OCI-LY7 (cell line): Measurements from ENCODE around the gene CBFA2T3. TPM values are rescaled to one million over a fixed set of nuclear protein-coding genes. Genes with fewer than 3 reads are reported as not detected.

Experiments used
- BruUV-seq: library from RNA; stranded (reverse); fragments of 400-500 nt; replicated peaks from 2 replicates; lab custom pipeline; 2021; lab: Mats Ljungman, UMichigan
- CTCF ChIA-PET: fragments of 300-600 bp; sonication (Branson Sonifier 250); formaldehyde crosslinking; loops from one replicate; lab custom pipeline; 2022; ENCODE audit warnings: antibody characterized with exemption; ENCODE audit not compliant: unreplicated experiment; lab: Charles Lee
- POLR2A ChIA-PET: fragments of 300-600 bp; sonication (Branson Sonifier 250); formaldehyde crosslinking; loops from one replicate; lab custom pipeline; 2022; ENCODE audit warnings: antibody characterized with exemption; lab: Charles Lee
- DNase-seq: peaks from one replicate; pipeline ENCODE4 v3.0.0-alpha.2; 2015; ENCODE audit warnings: low spot score
- H2AFZ ChIP-seq: fragments of 200-600 bp; sonication (generic), shearing (Covaris generic); 2 replicates; pipeline ENCODE4 v1.6.1; 2014; ENCODE audit warnings: mild to moderate bottlenecking, antibody characterized with exemption, low read length, moderate library complexity
- H3K27ac ChIP-seq: fragments of 200-600 bp; sonication (generic); 2 replicates; pipeline ENCODE4 v1.5.1; 2014; ENCODE audit warnings: mixed run types, low read depth, mild to moderate bottlenecking, moderate library complexity, low read length, inconsistent platforms; ENCODE audit not compliant: poor library complexity, severe bottlenecking
- H3K36me3 ChIP-seq: fragments of 200-600 bp; sonication (generic); 2 replicates; pipeline ENCODE4 v1.6.1; 2014; ENCODE audit warnings: mild to moderate bottlenecking, antibody characterized with exemption, low read length, moderate library complexity, mixed read lengths; ENCODE audit not compliant: insufficient read depth
- H3K4me1 ChIP-seq: fragments of 200-600 bp; sonication (generic); 2 replicates; pipeline ENCODE4 v1.5.1; 2014; ENCODE audit warnings: mild to moderate bottlenecking, low read length; ENCODE audit not compliant: insufficient read depth, poor library complexity, severe bottlenecking
- H3K4me2 ChIP-seq: fragments of 200-600 bp; sonication (generic); 2 replicates; pipeline ENCODE4 v1.6.1; 2014; ENCODE audit warnings: mild to moderate bottlenecking, low read length
- H3K4me3 ChIP-seq: fragments of 200-600 bp; sonication (generic); 2 replicates; pipeline ENCODE4 v1.5.1; 2014; ENCODE audit warnings: mild to moderate bottlenecking, low read depth, low read length; ENCODE audit not compliant: poor library complexity, severe bottlenecking
- H3K79me2 ChIP-seq: fragments of 200-600 bp; sonication (generic); 2 replicates; pipeline ENCODE4 v1.6.1; 2016; ENCODE audit warnings: low read depth, mild to moderate bottlenecking, low read length, moderate library complexity, mixed read lengths; ENCODE audit not compliant: insufficient read depth
- H3K9me2 ChIP-seq: fragments of 200-600 bp; sonication (generic); 2 replicates; pipeline ENCODE4 v1.6.1; 2016; ENCODE audit warnings: mild to moderate bottlenecking, low read length, mixed read lengths; ENCODE audit not compliant: insufficient read depth
- H3K9me3 ChIP-seq: fragments of 200-600 bp; sonication (generic); 2 replicates; pipeline ENCODE4 v1.6.1; 2014; ENCODE audit warnings: mild to moderate bottlenecking, mixed run types, low read length, mixed read lengths
- H4K20me1 ChIP-seq: fragments of 200-600 bp; sonication (generic); 2 replicates; pipeline ENCODE4 v1.6.1; 2014; ENCODE audit warnings: mild to moderate bottlenecking, antibody characterized with exemption, low read length, moderate library complexity, mixed read lengths; ENCODE audit not compliant: insufficient read depth
- EZH2phosphoT487 ChIP-seq: fragments of 200-600 bp; sonication (generic); IDR thresholded peaks from 2 replicates; pipeline ENCODE4 v1.6.1; 2018; ENCODE audit warnings: low read depth, borderline replicate concordance, mild to moderate bottlenecking, mixed run types, antibody characterized with exemption, low read length, moderate library complexity, mixed read lengths
- intact Hi-C: fragments of 100-400 bp; cut with micrococcal nuclease; formaldehyde crosslinking; loops from one replicate; pipeline ENCODE4 v1.10.0; 2022; ENCODE audit not compliant: unreplicated experiment
- total RNA-seq, 2 experiments: library from RNA; depleted of rRNA in 1 of 2; stranded (reverse); fragments of >200 nt in 1 of 2; shearing (Covaris generic) in 1 of 2; gene quantifications; 2 replicates each; pipeline ENCODE4 v1.2.3, GENCODE V29; 2014 to 2022
- TF ChIP-seq, protein P1 (sequence below): fragments of 200-600 bp; sonication (generic); conservative IDR thresholded peaks from 2 replicates; pipeline ENCODE4 v1.5.1; 2014; ENCODE audit warnings: mild to moderate bottlenecking, antibody characterized with exemption, low read length, moderate library complexity, mixed read lengths

CBFA2T3 gene
- total RNA-seq, 2 experiments from 2014 or later, result 1.1 to 48.0 TPM

DNA sequence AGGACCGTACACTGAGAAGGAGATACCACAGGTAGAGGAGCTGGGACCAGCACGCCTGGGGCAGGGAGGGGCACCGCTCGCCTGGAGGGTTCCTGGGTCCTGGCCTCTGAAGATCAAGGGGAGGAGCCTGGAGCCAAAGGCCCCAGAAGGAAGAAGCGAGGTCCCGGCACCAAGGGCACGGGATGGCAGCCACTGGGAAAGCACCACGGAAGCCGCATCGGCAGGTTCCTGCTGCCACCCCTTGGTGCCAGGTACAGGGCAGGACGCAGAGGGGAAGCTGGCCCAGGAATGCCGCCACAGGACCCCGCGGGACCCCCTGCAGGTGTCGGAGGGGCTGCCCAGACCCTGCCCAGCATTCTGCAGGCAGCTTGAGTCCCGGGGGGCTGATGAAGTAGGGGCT lies 42.5 kb upstream of the CBFA2T3 start:
- POLR2A ChIA-PET, result interaction anchor here (0.7 kb wide), 1 partner anchor 24 kb away, joined by 3 read pairs; no protein-coding TSS in a partner anchor
- no peak for TF ChIP-seq EZH2phosphoT487
- TF ChIP-seq, protein P1, sequence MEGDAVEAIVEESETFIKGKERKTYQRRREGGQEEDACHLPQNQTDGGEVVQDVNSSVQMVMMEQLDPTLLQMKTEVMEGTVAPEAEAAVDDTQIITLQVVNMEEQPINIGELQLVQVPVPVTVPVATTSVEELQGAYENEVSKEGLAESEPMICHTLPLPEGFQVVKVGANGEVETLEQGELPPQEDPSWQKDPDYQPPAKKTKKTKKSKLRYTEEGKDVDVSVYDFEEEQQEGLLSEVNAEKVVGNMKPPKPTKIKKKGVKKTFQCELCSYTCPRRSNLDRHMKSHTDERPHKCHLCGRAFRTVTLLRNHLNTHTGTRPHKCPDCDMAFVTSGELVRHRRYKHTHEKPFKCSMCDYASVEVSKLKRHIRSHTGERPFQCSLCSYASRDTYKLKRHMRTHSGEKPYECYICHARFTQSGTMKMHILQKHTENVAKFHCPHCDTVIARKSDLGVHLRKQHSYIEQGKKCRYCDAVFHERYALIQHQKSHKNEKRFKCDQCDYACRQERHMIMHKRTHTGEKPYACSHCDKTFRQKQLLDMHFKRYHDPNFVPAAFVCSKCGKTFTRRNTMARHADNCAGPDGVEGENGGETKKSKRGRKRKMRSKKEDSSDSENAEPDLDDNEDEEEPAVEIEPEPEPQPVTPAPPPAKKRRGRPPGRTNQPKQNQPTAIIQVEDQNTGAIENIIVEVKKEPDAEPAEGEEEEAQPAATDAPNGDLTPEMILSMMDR, result no peak
- intact Hi-C loops, result no loop called here
- Histone ChIP-seq H3K4me3 (no peak overlapping the region), H3K4me2 (no peak overlapping the region), H3K9me2 (no peaks in the 10 kb centered on the region), H2AFZ (no peak overlapping the region), H3K79me2 (no peaks in the 10 kb centered on the region), H3K36me3 (no peaks in the 10 kb centered on the region), H3K9me3 (0 out of 2 replicates have a peak, but pooled peaks cover 5% of the 10 kb centered on the region), H4K20me1 (no peaks in the 10 kb centered on the region), H3K4me1 (no peaks in the 10 kb centered on the region), H3K27ac (no peak overlapping the region)
- no peak for DNase-seq
- CTCF ChIA-PET, result no interaction called here
- no TSS peak for BruUV-seq

DNA sequence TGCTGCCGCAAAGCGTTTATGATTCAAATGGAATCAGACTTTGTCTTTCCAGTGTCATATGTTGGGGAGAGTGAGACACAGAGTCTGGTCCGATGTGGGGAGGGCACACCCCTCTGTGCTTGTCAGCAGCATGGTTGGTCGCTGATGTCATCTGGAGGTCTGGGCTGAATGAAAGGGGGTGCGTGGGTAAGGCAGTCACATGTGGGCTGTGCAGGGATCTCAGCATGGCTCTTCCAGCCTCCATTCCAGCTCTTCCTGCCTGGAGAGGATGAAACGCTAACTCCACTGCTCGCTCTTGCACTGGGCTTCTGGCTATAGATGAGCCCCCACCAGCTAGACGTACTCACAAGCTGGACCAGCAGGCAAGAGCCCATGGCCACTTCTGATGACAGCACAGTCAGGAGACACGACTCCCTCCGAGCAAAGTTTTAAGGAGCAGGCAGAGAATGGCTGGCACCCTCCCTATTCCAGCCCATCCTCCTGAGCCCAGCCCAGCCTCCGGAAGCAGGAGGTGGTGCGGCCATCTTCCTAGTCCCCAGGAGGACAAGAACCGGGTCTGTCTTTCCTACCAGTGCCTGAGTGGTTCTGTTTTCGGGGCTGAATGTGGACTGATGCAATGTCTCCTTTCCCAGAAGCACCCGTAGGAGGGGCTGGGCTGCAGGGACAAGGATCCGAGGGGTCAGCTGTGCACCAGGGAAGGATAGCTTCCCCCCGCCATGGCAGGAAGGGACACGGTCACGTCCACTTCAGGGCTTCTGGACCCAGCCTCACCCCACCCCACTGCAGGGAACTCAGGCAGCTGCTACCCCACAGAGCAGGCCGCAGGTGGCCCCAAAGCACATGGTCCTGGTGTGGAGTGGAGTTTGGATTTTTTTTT lies 41.5 kb upstream of the CBFA2T3 start:
- no peak for DNase-seq
- no peak overlapping the region for H3K27ac ChIP-seq
- intact Hi-C loops, result no loop called here
- H3K36me3 ChIP-seq, result no peaks in the 10 kb centered on the region
- no peak overlapping the region for H2AFZ ChIP-seq
- no TSS peak for BruUV-seq
- H3K9me2 ChIP-seq, result no peaks in the 10 kb centered on the region
- no peaks in the 10 kb centered on the region for H3K4me1 ChIP-seq
- CTCF ChIA-PET, result no interaction called here
- H3K79me2 ChIP-seq, result no peaks in the 10 kb centered on the region
- TF ChIP-seq, protein P1, result no peak
- no peak for TF ChIP-seq EZH2phosphoT487
- no peaks in the 10 kb centered on the region for H4K20me1 ChIP-seq
- H3K9me3 ChIP-seq, result 0 out of 2 replicates have a peak, but pooled peaks cover 5% of the 10 kb centered on the region
- POLR2A ChIA-PET, result no interaction called here
- H3K4me3 ChIP-seq, result no peak overlapping the region
- no peak overlapping the region for H3K4me2 ChIP-seq
